ENCODE data around the gene ABCA1. TPM values are rescaled to one million over a fixed set of nuclear protein-coding genes. Genes with fewer than 3 reads are reported as not detected.

ABCA1 gene
- total and polyA plus RNA-seq, 10 of the 15 experiments (the other 5 are each of a cell fraction or from before 2014, with no cell fraction given) = 0.01 to 0.56 (median 0.16) TPM

DNA sequence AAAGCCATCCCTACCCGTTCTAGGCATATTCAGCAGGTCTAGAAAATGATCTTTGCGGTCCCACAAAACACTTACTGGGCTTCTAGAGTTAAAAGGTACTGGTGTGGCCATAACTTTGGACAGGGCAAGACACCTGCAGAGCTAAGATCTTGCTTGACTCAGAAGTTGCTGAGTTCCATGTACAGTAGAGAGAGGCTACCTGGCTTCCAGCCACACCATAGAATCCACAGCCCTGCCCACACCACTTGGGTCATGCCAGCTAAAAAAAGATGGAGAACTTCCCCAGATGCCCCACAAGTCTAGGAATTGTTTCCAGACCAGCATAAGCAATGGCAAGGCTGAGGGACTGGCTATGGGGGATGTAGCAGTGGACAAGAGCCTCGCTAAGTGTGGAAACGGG lies 52.1 kb downstream of the ABCA1 start (continued):
- TF ChIP-seq, protein P1, sequence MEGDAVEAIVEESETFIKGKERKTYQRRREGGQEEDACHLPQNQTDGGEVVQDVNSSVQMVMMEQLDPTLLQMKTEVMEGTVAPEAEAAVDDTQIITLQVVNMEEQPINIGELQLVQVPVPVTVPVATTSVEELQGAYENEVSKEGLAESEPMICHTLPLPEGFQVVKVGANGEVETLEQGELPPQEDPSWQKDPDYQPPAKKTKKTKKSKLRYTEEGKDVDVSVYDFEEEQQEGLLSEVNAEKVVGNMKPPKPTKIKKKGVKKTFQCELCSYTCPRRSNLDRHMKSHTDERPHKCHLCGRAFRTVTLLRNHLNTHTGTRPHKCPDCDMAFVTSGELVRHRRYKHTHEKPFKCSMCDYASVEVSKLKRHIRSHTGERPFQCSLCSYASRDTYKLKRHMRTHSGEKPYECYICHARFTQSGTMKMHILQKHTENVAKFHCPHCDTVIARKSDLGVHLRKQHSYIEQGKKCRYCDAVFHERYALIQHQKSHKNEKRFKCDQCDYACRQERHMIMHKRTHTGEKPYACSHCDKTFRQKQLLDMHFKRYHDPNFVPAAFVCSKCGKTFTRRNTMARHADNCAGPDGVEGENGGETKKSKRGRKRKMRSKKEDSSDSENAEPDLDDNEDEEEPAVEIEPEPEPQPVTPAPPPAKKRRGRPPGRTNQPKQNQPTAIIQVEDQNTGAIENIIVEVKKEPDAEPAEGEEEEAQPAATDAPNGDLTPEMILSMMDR (IDR thresholded peaks at IDR 0.05 in 2 of 3, conservative IDR thresholded peaks at IDR 0.05 in 1 of 3; ENCODE audit: control insufficient read depth in 2 of 3, extremely low read depth in 1 of 3, insufficient read depth in 1 of 3, low read depth in 3 of 3, low read length in 3 of 3) = no peak
- TF ChIP-seq, protein P2, sequence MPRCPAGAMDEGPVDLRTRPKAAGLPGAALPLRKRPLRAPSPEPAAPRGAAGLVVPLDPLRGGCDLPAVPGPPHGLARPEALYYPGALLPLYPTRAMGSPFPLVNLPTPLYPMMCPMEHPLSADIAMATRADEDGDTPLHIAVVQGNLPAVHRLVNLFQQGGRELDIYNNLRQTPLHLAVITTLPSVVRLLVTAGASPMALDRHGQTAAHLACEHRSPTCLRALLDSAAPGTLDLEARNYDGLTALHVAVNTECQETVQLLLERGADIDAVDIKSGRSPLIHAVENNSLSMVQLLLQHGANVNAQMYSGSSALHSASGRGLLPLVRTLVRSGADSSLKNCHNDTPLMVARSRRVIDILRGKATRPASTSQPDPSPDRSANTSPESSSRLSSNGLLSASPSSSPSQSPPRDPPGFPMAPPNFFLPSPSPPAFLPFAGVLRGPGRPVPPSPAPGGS (IDR thresholded peaks at IDR 0.05; ENCODE audit: borderline replicate concordance, insufficient read depth, low read depth, low read length, poor library complexity, severe bottlenecking) = no peak
- TF ChIP-seq, protein P3, sequence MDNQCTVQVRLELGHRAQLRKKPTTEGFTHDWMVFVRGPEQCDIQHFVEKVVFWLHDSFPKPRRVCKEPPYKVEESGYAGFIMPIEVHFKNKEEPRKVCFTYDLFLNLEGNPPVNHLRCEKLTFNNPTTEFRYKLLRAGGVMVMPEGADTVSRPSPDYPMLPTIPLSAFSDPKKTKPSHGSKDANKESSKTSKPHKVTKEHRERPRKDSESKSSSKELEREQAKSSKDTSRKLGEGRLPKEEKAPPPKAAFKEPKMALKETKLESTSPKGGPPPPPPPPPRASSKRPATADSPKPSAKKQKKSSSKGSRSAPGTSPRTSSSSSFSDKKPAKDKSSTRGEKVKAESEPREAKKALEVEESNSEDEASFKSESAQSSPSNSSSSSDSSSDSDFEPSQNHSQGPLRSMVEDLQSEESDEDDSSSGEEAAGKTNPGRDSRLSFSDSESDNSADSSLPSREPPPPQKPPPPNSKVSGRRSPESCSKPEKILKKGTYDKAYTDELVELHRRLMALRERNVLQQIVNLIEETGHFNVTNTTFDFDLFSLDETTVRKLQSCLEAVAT (IDR thresholded peaks at IDR 0.05) = no peak
- TF ChIP-seq NR2C2 (IDR thresholded peaks at IDR 0.05; ENCODE audit: borderline replicate concordance, control insufficient read depth, insufficient read length, low read depth) (no peak), SMAD1 (IDR thresholded peaks at IDR 0.05; ENCODE audit: low read depth, partially characterized antibody) (no peak), MTA2 (IDR thresholded peaks at IDR 0.05; ENCODE audit: low read depth) (no peak)

DNA sequence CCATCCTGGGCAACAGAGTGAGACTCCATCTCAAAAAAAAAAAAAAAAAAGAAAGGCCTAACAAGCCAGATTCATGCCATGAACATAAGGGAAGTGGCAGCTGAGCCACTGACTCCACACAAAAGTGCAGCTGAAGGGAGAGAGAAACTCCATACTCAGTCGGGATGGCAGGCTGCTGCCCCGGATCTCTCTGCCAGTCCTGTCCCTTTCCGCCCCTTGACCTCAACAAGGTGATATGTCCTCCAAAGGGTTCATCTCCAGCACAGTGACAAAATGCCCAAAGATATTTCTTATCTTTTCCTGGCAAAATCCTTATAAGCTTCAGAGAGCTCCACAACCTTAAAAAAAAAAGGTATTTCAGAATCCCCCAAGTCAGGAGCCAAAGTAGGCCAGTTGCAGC lies 52.6 kb downstream of the ABCA1 start:
- no peak overlapping the region for H2AFZ ChIP-seq (ENCODE audit: control insufficient read depth, low read depth, low read length)
- intact Hi-C loops (cut with micrococcal nuclease; ENCODE audit: unreplicated experiment) (no loop called here), in situ Hi-C loops (cut with MboI) (no loop called here)
- no peak overlapping the region for H3K27ac ChIP-seq (ENCODE audit: control insufficient read depth, insufficient read depth)
- H3K9me3 ChIP-seq (replicated peaks; ENCODE audit: control insufficient read depth, insufficient read depth, low read length) = no peaks in the 10 kb centered on the region
- FAIRE-seq (no peak), ATAC-seq (no peak), DNase-seq (ENCODE audit: low read depth, low spot score) (no peak)
- SMC1A ChIA-PET (ENCODE audit: uncharacterized antibody, unreplicated experiment) = interaction anchor here (2.4 kb wide), 1 partner anchor 12 kb away, joined by 8 read pairs; no protein-coding TSS in a partner anchor
- H3K79me2 ChIP-seq (ENCODE audit: control insufficient read depth, insufficient read depth, low read length) = no peaks in the 10 kb centered on the region
- RAD21 ChIA-PET (ENCODE audit: unreplicated experiment) = no interaction called here
- no peaks in the 10 kb centered on the region for H3K4me1 ChIP-seq (ENCODE audit: control insufficient read depth, insufficient read depth, low read length)
- TF ChIP-seq POLR2AphosphoS5 (IDR thresholded peaks at IDR 0.05; ENCODE audit: low read length) (no peak), ASH2L (IDR thresholded peaks at IDR 0.05; ENCODE audit: borderline replicate concordance, low read depth) (no peak), NR2C1 (IDR thresholded peaks at IDR 0.05) (no peak), IRF4 (IDR thresholded peaks at IDR 0.05; ENCODE audit: low read depth, low read length) (no peak)
- TF ChIP-seq, protein P4, sequence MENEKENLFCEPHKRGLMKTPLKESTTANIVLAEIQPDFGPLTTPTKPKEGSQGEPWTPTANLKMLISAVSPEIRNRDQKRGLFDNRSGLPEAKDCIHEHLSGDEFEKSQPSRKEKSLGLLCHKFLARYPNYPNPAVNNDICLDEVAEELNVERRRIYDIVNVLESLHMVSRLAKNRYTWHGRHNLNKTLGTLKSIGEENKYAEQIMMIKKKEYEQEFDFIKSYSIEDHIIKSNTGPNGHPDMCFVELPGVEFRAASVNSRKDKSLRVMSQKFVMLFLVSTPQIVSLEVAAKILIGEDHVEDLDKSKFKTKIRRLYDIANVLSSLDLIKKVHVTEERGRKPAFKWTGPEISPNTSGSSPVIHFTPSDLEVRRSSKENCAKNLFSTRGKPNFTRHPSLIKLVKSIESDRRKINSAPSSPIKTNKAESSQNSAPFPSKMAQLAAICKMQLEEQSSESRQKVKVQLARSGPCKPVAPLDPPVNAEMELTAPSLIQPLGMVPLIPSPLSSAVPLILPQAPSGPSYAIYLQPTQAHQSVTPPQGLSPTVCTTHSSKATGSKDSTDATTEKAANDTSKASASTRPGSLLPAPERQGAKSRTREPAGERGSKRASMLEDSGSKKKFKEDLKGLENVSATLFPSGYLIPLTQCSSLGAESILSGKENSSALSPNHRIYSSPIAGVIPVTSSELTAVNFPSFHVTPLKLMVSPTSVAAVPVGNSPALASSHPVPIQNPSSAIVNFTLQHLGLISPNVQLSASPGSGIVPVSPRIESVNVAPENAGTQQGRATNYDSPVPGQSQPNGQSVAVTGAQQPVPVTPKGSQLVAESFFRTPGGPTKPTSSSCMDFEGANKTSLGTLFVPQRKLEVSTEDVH (IDR thresholded peaks at IDR 0.05; ENCODE audit: low read depth, partially characterized antibody) = no peak
- H3K4me3 ChIP-seq = no peak overlapping the region
- no peaks in the 10 kb centered on the region for H3K27me3 ChIP-seq (replicated peaks in 1 of 2; ENCODE audit: control insufficient read depth in 2 of 2, insufficient read depth in 2 of 2, low read length in 1 of 2)
- 47% methylated on average over 3 of the region's 3 CpGs for WGBS (ENCODE audit: insufficient coverage, insufficient replicate concordance, low lambda C conversion rate, missing lambda C conversion rate)
- no peak overlapping the region for H3K9ac ChIP-seq (ENCODE audit: control insufficient read depth, insufficient read depth, low read length)
- no peaks in the 10 kb centered on the region for H3K36me3 ChIP-seq (ENCODE audit: control insufficient read depth in 2 of 2, insufficient read depth in 2 of 2, low read length in 1 of 2)
- no peak overlapping the region for H3K4me2 ChIP-seq (ENCODE audit: control insufficient read depth, insufficient read depth)
- no TSS peak for BruUV-seq (replicated peaks)
- POLR2A ChIA-PET = interaction anchor here (0.5 kb wide), 1 partner anchor 542 kb away, joined by 3 read pairs; no protein-coding TSS in a partner anchor
- CTCF ChIA-PET = interaction anchor here (0.8 to 1.2 kb wide), 2 partner anchors 10 to 12 kb away, joined by 3 to 4 read pairs; no protein-coding TSS in a partner anchor
- H4K20me1 ChIP-seq (ENCODE audit: control insufficient read depth, insufficient read depth) = no peaks in the 10 kb centered on the region
